Fibroblast of skin of left biceps (primary cell): ENCODE results near the gene AMZ1.
"Not testable (repeated sequence)": the region's sequence is repeated elsewhere in the genome, so short reads cannot be mapped to it uniquely, and the experiment has no call there.

ENCODE experiments used
- DNase-seq, 2 experiments: peaks; one replicate each; pipeline ENCODE4 v3.0.0-alpha.2; 2013; ENCODE audit warnings: low read depth in 2 of 2

AMZ1 gene

GRCh38 chr7:2727206-2727605, 39.2 kb downstream of the AMZ1 start:
- not testable (repeated sequence) for DNase-seq

DNA sequence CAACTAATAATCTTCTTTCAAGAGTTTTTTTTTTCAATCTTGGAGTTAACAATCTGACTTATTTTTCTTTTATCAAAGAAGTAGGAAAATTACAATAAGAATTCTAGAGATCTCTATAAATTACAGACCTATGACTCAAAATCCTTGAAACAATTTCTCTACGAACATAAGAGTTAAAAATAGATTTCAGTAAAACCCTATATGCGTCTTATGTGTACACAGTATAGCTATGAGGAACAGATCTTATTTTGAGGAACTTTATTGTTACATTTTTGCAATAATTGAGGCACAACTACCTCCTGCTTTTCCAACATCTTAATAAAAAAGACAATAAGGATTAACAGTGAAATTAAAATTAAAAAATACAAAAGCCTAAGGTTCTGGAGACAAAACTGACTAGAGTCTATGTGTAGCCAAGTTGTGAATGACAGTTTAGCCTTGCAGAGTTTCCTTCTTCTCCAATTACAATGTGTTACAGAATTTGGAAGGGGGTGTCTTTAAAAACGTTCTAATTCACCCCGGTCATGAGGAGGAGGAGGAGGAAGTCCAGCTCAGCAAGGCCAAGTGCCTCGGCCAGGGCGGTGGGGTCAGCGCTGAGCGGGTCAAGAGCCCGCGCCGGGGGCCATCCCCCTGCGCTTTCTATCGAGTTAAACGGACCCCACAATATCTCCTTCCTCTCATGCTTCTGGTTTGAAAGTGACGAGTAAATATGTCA, 40.5 kb downstream of the AMZ1 start:
- DNase-seq, result no peak

GRCh38 chr7:2729031-2729892, 41.3 kb downstream of the AMZ1 start:
- DNase-seq, result no peak

- no peak for DNase-seq
These were observed 42.1 kb downstream of the AMZ1 start for GRCh38 chr7:2729893-2730716.

GRCh38 chr7:2730846-2731770, 43.1 kb downstream of the AMZ1 start:
- no peak for DNase-seq

GRCh38 chr7:2732388-2732787, 44.4 kb downstream of the AMZ1 start:
- DNase-seq, result no peak

- no peak for DNase-seq
These were observed 45.1 kb downstream of the AMZ1 start for GRCh38 chr7:2732959-2733584.

DNA sequence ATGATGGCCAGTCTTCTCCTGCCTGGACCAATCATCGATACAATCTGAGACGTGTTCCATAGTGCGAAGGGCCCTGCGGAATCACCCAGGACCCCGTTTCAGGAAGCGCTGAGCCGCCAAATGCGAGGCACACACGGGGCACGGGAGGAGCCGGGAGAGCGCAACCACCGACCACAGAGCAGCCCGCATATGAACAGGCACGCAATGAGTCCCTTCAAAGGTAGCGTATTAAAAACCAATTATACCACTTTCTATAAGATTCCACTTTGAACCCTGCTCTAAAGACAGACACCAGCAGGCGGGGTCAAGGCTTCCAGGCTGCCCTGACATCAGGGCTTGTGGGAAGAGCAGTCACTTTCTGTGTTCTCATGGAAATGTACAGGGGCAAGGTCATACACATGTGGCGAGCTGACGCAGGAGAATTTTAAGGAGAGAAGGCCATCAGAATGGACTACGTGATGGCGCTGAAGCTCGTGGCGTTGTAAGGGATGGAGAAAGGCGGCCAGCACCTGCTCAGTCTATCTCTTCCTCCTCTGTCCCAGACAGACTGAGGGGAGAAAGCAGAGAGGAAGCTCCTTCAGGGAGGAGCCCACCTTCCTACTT, 46.2 kb downstream of the AMZ1 start:
- no peak for DNase-seq

DNA sequence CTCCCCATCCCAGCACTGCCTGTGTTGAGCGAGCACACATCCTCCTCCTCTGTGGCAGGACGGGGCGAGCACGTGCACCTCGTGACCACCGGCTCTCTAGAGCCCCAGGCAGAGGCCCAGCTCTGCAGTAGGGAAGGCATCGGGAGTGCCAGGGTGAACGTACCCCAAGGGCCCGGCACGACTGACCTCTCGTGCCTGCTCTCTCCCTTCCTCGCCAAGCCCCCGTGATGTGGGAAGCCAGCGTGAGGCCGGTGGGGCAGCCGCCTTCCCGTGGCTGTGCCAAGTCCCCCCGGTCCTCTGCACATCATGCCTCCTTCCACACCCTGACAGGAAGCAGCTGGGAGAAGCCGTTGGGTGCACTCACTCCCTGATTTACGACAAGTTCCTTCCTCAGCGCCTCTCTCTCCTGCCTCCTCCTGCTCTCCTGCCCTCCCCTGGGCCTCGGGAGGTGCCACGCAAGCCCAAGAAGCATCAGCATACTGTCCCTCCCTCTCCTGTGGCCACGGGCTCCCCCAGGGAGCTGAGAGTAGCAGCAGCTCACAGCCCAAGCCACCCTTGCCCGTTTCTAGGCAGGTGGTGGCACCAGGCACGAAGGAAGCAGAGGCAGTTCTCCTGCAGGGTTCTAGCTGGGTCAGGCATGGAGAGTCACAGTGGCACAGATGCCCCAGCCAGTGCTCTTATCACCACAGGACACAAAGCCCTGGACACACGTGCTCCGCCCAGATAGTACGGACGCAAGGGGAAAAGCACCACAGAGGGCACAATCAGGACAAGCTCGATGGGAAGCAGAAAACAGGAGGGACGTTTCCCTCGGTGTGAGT, 47.0 kb downstream of the AMZ1 start:
- no peak for DNase-seq

DNA sequence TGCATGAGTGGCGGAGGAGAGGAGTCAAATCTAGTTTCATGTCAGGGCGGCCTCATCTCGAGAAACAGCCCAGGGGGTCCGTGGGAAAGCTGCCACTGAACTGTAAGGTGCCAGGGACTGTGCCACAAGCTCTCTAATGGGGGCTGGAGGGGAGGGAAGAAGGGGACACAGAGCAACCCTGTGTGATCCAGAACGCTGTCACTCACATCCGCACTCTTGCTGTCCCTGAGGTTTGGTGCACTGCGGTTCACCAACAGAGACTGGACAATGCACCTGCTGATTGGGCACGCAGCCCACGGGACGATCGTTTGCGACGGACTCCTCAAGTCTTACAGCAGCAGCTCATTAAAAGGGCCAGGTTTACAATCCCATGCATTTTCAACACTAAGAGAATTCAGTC, 47.7 kb downstream of the AMZ1 start:
- DNase-seq, result no peak

DNA sequence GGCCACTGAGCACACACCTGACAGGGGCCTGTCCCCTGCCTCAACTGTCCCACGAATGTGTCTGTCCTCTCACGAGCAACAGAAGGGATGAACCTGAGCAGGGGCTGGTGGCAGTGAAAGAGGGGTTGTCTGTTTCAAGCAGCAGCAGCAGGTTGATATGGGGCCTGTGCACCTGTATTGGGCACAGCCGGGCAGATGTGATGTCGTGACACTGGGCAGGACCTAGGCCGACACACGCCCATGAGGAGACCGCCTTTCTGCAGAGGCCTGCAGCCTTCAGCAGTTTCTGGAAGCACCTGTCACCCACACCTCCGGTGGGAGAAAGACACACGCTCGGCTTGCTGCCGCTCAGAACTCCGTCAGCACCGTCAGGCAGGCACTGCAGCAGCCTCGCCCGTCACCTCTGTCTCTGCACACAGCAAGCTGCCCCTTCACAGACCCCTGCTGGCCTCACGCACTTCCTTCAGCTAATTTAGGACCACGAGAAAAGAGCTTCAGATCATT, 48.5 kb downstream of the AMZ1 start:
- no peak for DNase-seq

DNA sequence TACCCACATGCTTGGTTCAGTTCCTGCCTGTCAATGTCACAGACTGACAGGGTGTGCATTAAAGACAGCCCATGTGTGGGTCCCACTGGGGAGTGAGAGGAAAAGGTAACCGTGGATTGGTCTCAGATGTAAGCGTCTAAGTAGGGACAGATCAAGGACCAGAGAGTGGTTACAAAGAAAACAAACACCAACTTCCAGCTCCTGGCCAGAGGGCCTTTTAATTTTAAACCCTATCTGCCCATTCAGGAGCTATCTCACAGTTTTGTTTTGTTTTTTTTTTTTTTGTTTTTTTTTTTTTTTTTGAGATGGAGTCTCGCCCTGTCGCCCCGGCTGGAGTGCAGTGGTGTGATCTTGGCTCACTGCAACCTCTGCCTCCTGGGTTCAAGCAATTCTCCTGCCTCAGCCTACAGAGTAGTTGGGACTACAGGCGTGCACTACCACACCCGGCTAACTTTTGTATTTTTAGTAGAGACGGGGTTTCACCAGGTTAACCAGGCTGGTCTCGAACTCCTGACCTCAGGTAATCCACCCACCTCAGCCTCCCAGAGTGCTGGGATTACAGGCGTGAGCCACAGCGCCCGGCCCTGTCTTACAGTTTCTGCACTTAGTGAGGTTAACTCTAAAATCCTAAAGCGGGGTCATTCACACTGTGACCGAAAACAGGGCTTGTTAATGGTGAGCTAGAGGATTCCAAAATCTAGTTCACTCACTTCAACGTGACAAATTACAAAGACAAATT, 49.2 kb downstream of the AMZ1 start:
- not testable (repeated sequence) for DNase-seq

DNA sequence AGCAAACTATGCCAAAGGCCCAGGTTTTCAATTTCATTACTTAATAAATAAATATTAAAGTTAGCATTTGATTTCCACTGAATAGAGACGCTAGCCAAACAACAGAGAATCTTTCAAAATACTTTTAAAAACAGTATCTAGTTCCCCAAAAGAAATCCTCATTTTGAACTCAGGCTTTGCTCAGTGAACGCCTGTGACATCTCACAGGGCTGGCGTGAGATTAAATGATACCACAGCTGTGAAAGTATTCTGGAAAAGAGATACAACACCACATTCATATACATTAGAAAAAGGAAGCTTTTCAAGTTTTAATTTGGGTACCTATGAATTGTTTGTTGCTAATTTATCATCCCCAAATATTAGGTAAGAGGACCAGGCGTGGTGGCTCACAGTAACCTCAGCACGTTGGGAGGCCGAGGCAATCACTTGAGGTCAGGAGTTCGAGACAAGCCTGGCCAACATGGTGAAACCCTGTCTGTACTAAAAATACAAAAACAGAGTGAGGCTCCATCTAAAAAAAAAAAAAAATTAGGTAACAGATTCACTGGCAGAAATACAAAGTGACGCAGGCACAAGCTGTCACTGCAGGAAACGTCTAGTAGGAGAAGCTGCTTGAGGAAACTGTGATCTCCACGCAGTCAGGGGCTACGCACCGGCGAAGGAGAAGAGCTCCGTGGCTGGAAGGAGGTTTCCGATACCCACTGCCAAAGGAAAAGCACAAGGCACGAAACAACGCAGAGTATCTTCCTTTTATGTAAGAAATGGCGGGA, 50.0 kb downstream of the AMZ1 start:
- DNase-seq, result no peak

DNA sequence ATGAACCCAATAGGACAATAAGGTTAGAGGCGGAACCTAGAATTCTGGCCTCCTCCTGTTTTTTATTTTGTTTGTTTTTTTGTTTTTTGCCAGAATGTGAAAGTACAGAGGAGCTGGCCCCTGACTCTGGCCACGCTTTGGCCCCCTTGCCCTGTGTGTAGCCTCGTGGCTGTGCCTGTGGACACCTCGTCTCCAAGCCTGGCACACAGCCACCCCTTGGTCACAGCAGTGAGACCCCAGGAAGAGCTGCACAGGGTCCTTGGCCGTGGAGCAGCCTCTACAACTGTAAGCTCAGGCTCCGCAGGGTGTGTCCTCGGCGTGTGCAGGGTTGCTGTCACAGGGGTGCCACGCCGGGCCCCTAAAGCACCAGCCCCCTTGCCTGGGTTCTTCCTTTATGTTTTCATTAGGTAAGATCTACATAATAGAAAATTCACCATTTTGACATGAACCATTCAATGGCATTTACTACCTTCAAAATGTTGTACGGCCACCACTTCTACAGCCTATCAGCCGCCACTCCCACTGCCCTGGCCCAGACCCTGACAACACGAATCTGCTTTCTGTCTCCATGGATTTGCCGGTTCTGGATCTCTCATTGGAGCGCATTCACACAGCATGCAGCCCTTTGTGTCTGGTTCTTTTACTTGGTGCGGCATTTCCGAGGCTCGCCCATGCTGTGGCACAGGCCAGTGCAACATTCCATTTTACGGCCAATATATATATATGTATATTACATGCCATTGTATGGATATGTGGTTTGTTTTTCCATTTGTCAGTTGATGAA, 51.0 kb downstream of the AMZ1 start:
- DNase-seq, result no peak

DNA sequence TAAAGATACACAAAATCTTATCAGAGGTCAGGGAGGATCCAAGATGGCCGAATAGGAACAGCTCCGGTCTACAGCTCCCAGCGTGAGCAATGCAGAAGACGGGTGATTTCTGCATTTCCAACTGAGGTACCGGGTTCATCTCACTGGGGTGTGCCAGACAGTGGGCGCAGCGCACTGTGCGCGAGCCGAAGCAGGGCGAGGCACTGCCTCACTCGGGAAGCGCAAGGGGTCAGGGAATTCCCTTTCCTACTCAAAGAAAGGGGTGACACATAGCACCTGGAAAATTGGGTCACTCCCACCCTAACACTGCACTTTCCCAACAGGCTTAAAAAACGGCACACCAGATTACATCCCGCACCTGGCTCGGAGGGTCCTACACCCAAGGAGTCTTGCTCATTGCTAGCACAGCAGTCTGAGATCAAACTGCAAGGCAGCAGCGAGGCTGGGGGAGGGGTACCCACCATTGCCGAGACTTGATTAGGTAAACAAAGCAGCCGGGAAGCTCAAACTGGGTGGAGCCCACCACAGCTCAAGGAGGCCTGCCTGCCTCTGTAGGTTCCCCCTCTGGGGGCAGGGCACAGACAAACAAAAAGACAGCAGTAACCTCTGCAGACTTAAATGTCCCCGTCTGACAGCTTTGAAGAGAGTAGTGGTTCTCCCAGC, 55.7 kb downstream of the AMZ1 start:
- not testable (repeated sequence) for DNase-seq

- DNase-seq, result not testable (repeated sequence)
These were observed 60.7 kb downstream of the AMZ1 start for GRCh38 chr7:2748684-2749083.
